Measurements from ENCODE around the gene TTYH2.
A peak's percentile ranks its signal among the peaks of the same experiment; 100 is the strongest.

Gene TTYH2

DNA sequence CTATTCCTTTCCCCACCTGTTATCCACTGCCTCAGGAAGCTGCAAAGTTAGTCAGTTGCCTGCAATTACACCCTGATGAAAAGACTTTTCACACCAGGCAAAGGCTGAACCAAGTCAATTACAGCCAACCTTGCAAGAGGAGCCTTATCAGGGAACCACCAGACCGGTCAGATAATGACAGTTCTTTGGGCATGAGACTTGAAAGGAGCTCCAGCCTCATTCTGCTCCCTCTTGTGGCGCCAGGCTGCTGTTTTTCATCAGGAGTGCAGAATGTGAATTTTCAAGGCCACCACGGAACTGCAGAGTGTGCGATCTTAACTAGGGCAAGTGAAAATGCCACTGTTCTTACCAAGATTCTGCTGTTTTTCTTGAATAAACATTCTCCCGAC is 83.2 kb downstream of the TTYH2 start:
- peak; percentile 13 for DNase-seq

DNA sequence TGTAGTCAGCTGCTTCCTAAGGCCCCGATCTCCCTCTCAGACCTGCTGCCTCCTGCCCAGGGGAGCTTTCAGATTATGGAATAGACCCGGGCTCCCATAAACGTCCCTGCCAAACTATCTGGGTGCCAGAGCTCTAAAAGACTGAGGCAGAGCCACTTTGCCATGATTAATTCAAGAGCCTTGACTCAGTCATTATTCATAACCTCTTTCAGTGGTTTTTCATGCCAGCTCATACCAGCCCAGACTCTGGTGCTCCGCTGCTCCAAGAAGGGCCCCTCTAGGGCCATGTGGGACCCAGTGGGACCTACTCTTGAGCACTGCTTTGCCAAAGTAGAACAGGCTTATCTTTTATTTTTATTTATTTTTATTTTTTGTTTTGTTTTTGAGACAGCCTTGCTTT is 84.6 kb downstream of the TTYH2 start:
- no peak for DNase-seq

DNA sequence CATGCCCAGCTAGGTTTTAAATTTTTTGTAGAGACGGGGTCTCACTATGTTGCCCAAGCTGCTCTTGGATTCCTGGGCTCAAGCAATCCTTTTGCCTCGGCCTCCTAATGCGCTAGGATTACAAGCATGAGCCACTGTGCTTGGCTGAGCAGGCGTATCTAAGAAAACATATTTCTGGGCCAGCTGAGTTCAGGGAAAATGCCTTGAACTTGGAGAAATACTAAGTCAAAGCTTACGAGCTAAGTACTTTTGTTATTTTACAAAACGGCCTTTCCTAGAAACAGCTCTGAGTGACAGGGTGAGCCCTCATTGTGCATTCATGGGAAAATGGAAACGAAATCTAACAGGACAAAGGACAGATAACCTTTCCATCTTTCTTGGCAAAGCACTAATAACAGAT is 85.4 kb downstream of the TTYH2 start:
- DNase-seq, result no peak

DNA sequence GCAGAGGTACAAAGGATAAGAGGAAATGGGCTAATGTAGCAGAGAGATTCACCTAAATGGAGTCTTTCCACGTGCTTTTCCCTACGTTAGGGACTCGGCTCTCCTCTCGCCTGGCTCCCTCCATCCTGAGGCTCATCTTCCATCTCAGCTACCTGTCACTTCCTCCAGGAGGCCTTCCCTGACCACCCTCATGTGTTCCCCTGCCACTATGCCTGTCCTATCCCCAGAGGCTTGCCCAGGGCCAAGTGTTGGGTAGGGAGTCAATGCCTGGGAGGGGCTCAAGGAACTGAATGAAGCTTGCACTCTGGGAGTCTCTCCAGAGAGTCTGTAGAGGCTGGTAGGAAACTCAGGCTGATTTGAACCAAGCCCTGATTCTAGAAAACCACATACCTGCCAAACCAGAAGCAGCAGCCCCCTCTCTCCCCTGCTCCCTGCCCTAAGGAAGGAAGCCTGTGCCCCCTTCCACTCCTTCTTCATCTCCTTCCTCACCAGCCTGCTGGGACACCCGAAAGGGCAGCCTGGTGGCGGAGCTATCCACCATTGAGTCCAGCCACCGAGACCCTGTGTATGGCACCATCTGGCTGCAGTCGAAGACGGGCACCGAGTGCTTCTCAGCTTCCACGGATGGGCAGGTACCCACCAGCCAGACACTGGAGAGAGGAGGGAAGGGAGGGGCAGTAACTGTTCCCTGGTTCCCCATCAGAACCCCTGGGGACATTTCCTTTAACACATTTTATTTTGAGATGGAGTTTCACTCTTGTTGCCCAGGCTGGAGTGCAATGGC is 86.0 kb downstream of the TTYH2 start:
- DNase-seq, result no peak

DNA sequence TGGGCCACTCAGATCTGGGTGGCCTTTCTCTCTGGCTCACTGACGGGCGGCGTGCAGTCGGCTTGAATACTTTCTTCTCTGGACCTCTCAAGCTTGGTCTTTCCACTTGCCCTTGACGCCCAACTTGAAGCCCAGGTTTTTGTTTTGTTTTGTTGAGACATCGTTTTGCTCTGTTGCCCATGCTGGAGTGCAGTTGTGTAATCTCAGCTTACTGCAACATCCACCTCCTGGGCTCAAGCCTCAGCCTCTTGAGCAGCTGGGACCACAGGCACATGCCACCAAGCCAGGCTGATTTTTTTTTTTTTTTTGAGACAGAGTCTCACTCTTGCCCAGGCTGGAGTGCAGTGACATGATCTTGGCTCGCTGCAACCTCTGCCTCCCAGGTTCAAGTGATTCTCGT is 89.9 kb downstream of the TTYH2 start:
- no peak for DNase-seq

DNA sequence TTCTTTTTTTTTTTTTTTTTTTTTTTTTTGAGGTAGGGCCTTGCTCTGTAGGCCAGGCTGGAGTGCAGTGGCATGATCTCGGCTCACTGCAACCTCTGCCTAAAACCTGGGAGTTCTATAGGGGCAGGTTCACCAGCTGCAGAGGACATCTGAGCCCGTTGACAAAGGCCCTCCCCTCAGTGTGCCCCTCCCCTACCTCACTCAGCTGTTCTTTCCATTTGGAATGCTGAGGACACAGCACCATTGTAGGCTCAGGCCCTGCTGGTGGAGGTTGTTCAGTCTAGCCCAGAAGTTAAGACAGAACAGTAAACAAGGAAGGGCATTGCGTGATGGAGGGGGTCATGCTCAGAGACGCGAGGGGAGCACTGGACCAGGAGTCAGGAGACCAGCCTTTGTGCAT is 90.8 kb downstream of the TTYH2 start:
- no peak for DNase-seq

DNA sequence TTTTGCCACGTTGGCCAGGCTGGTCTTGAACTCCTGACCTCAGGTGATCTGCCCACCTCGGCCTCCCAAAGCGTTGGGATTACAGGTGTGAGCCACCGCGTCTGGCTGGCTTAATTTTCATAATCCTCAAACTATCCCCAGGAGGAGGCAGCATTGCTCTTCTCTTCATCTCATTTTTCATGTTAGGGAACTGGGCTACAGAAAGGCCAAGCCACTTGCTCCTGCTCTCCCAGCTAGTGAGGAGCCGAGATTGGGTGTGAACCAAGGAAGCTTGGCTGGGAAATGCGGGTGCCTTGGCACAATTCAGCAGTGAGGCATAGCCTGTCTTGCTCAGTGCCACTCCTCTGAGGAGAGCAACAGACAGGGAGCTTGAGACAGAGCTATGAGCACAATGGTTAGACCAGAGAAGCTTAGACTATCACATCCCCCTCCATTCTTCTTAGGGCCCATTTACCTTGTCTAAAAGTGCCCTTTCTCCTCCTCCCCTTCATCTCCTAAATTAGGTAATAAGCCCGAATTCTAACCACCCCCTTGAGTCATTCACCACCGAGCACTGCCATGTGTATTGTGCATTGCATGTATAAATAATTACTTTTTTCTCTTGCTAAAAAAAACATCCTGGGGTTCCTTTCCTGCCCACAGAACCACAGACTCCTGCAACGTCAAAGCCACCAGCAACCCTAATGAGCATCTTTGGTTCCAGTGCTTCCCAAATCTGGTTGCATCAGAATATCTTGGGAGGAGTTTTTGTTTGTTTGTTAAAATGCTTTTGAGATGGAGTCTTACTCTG is 92.7 kb downstream of the TTYH2 start:
- peak; percentile 32 for DNase-seq

DNA sequence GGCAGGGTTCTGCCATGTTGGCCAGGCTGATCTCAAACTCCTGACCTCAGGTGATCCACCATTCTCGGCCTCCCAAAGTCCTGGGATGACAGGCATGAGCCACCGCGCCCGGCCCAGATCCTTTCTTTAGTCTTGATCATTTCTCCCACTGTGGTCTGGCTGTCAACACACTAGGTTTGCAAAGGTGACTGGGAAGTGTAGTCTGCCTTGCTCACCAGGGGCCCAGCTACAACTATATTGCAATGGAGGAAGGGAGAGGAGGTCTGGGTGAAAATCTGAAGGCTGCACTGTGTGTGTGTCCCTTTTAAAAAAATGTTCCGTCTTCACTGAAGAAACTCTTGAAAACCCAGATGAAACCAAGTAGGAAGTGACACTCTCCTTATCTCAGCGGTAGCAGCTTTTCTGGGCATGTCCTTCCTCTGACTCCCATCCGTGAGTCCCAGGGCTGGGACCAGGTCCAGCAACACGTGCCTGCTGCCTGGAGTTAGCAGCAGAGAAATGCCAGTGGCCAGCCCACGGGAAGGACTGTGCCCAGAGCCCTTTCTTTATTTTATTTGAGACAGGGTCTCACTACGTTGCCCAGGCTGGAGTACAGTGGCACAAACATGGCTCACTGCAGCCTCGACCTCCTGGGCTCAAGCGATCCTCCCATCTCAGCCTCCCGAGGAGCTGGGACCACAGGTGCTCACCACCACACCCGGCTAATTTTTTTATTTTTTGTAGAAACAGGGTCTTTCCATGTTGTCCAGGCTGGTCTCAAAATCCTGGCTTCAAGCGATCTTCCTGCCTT is 94.8 kb downstream of the TTYH2 start:
- DNase-seq, result no peak

DNA sequence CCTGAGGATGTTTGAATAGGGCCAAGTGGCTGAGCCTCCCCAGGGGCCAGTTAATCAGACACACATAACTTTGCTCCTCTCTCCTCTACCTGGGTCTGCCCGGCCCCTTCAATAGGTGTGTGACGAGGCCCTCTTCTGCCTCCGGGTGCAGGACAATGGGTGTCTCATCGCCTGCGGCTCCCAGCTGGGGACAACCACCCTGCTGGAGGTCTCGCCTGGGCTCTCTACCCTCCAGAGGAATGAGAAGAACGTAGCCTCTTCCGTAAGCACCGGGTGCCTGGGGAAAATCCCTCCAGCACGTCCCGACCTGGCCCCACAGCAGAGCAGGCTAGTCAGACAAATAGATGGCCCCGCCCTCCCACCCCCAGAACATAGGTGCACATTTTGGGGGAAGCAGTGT is 96.5 kb downstream of the TTYH2 start:
- DNase-seq, result no peak

Data from NCI-H1436 (cell line).